HepG2 (cell line): Measurements from ENCODE around the gene GPR65. TPM values are rescaled to one million over a fixed set of nuclear protein-coding genes. Genes with fewer than 3 reads are reported as not detected.
A peak's percentile ranks its signal among the peaks of the same experiment; 100 is the strongest.

Experiments used
- ARID5B ChIP-seq: IDR thresholded peaks from 2 replicates; pipeline ENCODE4 v1.4.0; 2020; ENCODE audit warnings: mild to moderate bottlenecking, missing genetic modification reagents
- BRD4 ChIP-seq: sonication (generic); formaldehyde crosslinking; IDR thresholded peaks from 2 replicates; pipeline ENCODE4 v1.4.0; 2020; ENCODE audit warnings: missing genetic modification reagents
- ELF3 ChIP-seq: IDR thresholded peaks from 2 replicates; pipeline ENCODE4 v1.6.1; 2016; ENCODE audit warnings: missing genetic modification reagents, missing compliant biosample characterization
- ERF ChIP-seq: IDR thresholded peaks from 2 replicates; pipeline ENCODE4 v1.6.1; 2018; ENCODE audit warnings: missing biosample characterization, missing genetic modification reagents
- ESRRA ChIP-seq: sonication (generic); formaldehyde crosslinking; IDR thresholded peaks from 2 replicates; pipeline ENCODE4 v1.5.1; 2020; ENCODE audit warnings: mild to moderate bottlenecking, low read depth, missing genetic modification reagents
- FOSL2 ChIP-seq: sonication (generic); formaldehyde crosslinking; IDR thresholded peaks from 2 replicates; pipeline ENCODE4 v1.4.0; 2020; ENCODE audit warnings: missing genetic modification reagents
- FOXO1 ChIP-seq: sonication (generic); formaldehyde crosslinking; IDR thresholded peaks from 2 replicates; pipeline ENCODE4 v1.4.0; 2020; ENCODE audit warnings: missing genetic modification reagents
- GATA4 ChIP-seq: sonication (generic); IDR thresholded peaks from 2 replicates; pipeline ENCODE4 v1.6.1; 2016; ENCODE audit warnings: antibody characterized with exemption, low read depth, borderline replicate concordance
- GATAD1 ChIP-seq: IDR thresholded peaks from 2 replicates; pipeline ENCODE4 v1.6.1; 2016; ENCODE audit warnings: missing genetic modification reagents, missing compliant biosample characterization
- HNRNPLL ChIP-seq: fragments of 200-400 bp; formaldehyde crosslinking; IDR thresholded peaks from 2 replicates; pipeline ENCODE4 v1.6.1; 2017; ENCODE audit warnings: mild to moderate bottlenecking, low read depth, low read length; ENCODE audit not compliant: poor library complexity, severe bottlenecking
- NFE2L1 ChIP-seq: sonication (generic); formaldehyde crosslinking; IDR thresholded peaks from 2 replicates; pipeline ENCODE4 v1.4.0; 2020; ENCODE audit warnings: missing genetic modification reagents, mild to moderate bottlenecking, borderline replicate concordance
- PHF21A ChIP-seq: sonication (generic); formaldehyde crosslinking; IDR thresholded peaks from 2 replicates; pipeline ENCODE4 v1.5.0; 2020; ENCODE audit warnings: mild to moderate bottlenecking, missing genetic modification reagents
- RERE ChIP-seq: IDR thresholded peaks from 2 replicates; pipeline ENCODE4 v1.6.1; 2016; ENCODE audit warnings: low read depth, missing genetic modification reagents, missing compliant biosample characterization
- ZFP41 ChIP-seq: sonication (generic); formaldehyde crosslinking; IDR thresholded peaks from 2 replicates; pipeline ENCODE4 v1.4.0; 2020; ENCODE audit warnings: mild to moderate bottlenecking, missing genetic modification reagents, borderline replicate concordance
- ZNF101 ChIP-seq: sonication (generic); formaldehyde crosslinking; IDR thresholded peaks from 2 replicates; pipeline ENCODE4 v1.4.0; 2020; ENCODE audit warnings: mild to moderate bottlenecking, low read depth, missing genetic modification reagents, borderline replicate concordance
- ZNF207 ChIP-seq: fragments of 450-650 bp; IDR thresholded peaks from 2 replicates; pipeline ENCODE4 v1.6.1; 2016; ENCODE audit warnings: antibody characterized with exemption, borderline replicate concordance
- ZNF331 ChIP-seq: sonication (generic); formaldehyde crosslinking; IDR thresholded peaks from 2 replicates; pipeline ENCODE4 v1.4.0; 2020; ENCODE audit warnings: missing genetic modification reagents
- ZNF704 ChIP-seq: sonication (generic); formaldehyde crosslinking; IDR thresholded peaks from 2 replicates; pipeline ENCODE4 v1.8.1; 2023; ENCODE audit warnings: mild to moderate bottlenecking, inconsistent platforms, moderate library complexity, missing genetic modification reagents, borderline replicate concordance
- ZNF788 ChIP-seq: sonication (generic); formaldehyde crosslinking; IDR thresholded peaks from 2 replicates; pipeline ENCODE4 v1.5.0; 2020; ENCODE audit warnings: mild to moderate bottlenecking, missing genetic modification reagents, borderline replicate concordance
- polyA plus RNA-seq, 8 experiments: library from polyadenylated mRNA; depleted of rRNA in 3 of 8; stranded (reverse) in 7 of 8; unstranded in 1 of 8; fragments of >200 nt; fragmentation: Illumina TruSeq in 4 of 8; extraction: Trizol in 4 of 8; gene quantifications; 2 replicates each; pipeline versions ENCODE4 v1.2.1 to v1.2.3, GENCODE V29; 2011 to 2016; ENCODE audit warnings: low read depth in 4 of 8, missing spikeins in 1 of 8, mixed read lengths in 1 of 8; ENCODE audit not compliant: insufficient read depth in 1 of 8
- total RNA-seq, 5 experiments: library from RNA; depleted of rRNA; stranded (reverse); fragments of >200 nt; fragmentation: Illumina TruSeq; extraction: Trizol; gene quantifications; 2 replicates each; pipeline ENCODE4 v1.2.3, GENCODE V29; 2016; ENCODE audit warnings: low read depth in 1 of 5

The GPR65 gene
- total and polyA plus RNA-seq, 2 of the 13 experiments (the other 11 are each of a cell fraction or from before 2014, with no cell fraction given) = not detected

- TF ChIP-seq HNRNPLL (no peak), BRD4 (CRISPR knock-in tag) (0 out of 2 replicates have a peak, but pooled peaks have one; percentile 38), ZFP41 (CRISPR knock-in tag) (no peak), ERF (CRISPR knock-in tag) (peak; percentile 42; the same call in 1 of the 2 replicates), GATA4 (peak; percentile 95; the same call in 1 of the 2 replicates), ZNF101 (CRISPR knock-in tag) (no peak), ZNF788 (CRISPR knock-in tag) (no peak), PHF21A (peak; percentile 43; the same call in 1 of the 2 replicates), GATAD1 (CRISPR knock-in tag) (0 out of 2 replicates have a peak, but pooled peaks have one; percentile 39), NFE2L1 (CRISPR knock-in tag) (no peak), ESRRA (peak; percentile 47; the same call in 1 of the 2 replicates), ZNF704 (CRISPR knock-in tag) (no peak), ZNF331 (CRISPR knock-in tag) (peak; percentile 82), ELF3 (CRISPR knock-in tag) (peak; percentile 97), ARID5B (peak; percentile 92), FOXO1 (CRISPR knock-in tag) (peak; percentile 96), ZNF207 (no peak), FOSL2 (CRISPR knock-in tag) (peak; percentile 97), RERE (peak; percentile 93)
Observed at GRCh38 chr14:88043529-88044443, 38.9 kb downstream of the GPR65 start (continued).
